A549 treated with dexamethasone at 1 μM for 4 hours (cell line): ENCODE measurements around the gene LHX3. TPM values are rescaled to one million over a fixed set of nuclear protein-coding genes. Genes with fewer than 3 reads are reported as not detected.

ENCODE experiments used
- total RNA-seq: library from RNA; stranded (reverse); fragments of 200-300 nt; extraction: Qiagen RNA extraction; gene quantifications from 5 replicates; pipeline ENCODE4 v1.2.3, GENCODE V29; 2022

Gene LHX3
- 0.05 to 0.13 TPM (median 0.11 TPM) in 5 replicates for total RNA-seq

GRCh38 chr9:136204838-136205706 lies at the start of gene LHX3:
Gene LHX3, minus strand, starts transcription at chr9:136205128. Its CDS starts 116 bp downstream, at chr9:136205012.

DNA sequence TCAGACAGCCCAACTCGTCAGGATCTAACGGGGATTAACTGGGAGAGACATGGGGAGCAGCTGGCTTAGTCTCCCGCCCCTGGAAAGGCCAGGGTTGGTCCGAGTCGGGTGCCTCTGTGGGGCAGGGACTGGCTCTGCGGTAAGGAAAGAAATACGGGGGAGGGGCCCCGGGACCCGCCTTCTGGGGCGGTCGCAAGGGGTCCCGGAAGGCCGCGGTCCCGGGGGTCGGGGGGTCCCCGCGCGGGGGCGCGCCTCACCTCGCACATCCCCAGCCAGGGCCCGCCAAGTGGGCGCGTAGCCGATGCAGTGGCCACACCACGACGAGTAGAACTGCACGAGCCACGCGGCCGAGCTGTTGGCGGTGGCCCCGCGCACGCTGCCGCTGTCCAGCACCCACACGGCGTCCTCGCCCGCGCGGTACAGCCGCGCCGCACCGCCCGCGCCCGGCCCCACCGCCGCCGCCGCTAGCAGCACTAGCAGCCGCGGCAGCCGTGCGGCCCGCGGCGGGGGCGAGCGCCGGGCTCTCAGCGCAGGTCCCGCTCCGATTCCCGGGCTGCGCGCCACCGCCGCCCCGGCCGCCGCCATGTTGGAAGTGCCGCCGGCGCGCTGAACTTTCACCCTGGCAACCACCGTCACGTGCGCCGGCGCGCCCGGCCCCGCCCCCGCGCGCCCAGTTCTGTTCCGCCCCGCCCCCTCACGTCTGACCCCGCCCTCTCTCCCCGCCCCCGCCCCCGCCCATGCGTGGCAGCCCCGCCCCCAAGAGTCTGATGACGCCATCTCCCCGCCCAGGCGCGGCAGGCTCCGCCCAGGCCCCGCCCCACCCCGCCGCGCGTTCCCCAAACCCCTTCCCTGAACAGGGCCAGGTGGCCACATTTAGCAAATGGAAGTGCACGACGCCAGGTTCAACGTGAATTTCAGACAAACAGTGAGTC lies 40.6 kb upstream of the LHX3 start, which contains the start of gene QSOX2:
QSOX2 (minus strand) TSS at position 594 of the 932 bp plus-strand sequence; CDS start at position 585, 9 bp downstream.

Other genes with a start within 250 kb of the LHX3 start
- gene UBAC1, start 243.8 kb downstream of the LHX3 start, total RNA-seq = 28.4 to 40.0 TPM (median 35.7 TPM) in 5 replicates
- gene NACC2, start 109.8 kb downstream of the LHX3 start, total RNA-seq = 23.5 to 43.9 TPM (median 42.5 TPM) in 5 replicates
- gene TMEM250, start 86.3 kb downstream of the LHX3 start, total RNA-seq = 31.0 to 50.8 TPM (median 47.6 TPM) in 5 replicates
- 21.5 to 28.5 TPM (median 26.5 TPM) in 5 replicates for gene QSOX2, start 40.7 kb upstream of the LHX3 start, total RNA-seq
- 0.01 TPM in 2 of 5 replicates, not detected in the others for gene CCDC187, start 99.0 kb upstream of the LHX3 start, total RNA-seq
- gene GPSM1, start 122.4 kb upstream of the LHX3 start, total RNA-seq = 8.7 to 15.4 TPM (median 13.6 TPM) in 5 replicates
- gene DNLZ, start 158.6 kb upstream of the LHX3 start, total RNA-seq = 22.8 to 34.8 TPM (median 31.4 TPM) in 5 replicates
- gene CARD9, start 168.5 kb upstream of the LHX3 start, total RNA-seq = 0.34 to 1.9 TPM (median 0.99 TPM) in 5 replicates
- gene SNAPC4, start 195.0 kb upstream of the LHX3 start, total RNA-seq = 8.3 to 13.0 TPM (median 11.6 TPM) in 5 replicates
- gene ENTR1, start 205.5 kb upstream of the LHX3 start, total RNA-seq = 54.6 to 74.1 TPM (median 66.9 TPM) in 5 replicates
- gene PMPCA, start 205.5 kb upstream of the LHX3 start, total RNA-seq = 74.1 to 88.5 TPM (median 86.2 TPM) in 5 replicates
- 11.2 to 21.3 TPM (median 18.1 TPM) in 5 replicates for gene INPP5E, start 234.7 kb upstream of the LHX3 start, total RNA-seq